ENCODE data around the gene AP1G2.

AP1G2 gene

GRCh38 chr14:23536494-23536893 lies 31.1 kb downstream of the AP1G2 start:
- DNase-seq, result no peak

DNA sequence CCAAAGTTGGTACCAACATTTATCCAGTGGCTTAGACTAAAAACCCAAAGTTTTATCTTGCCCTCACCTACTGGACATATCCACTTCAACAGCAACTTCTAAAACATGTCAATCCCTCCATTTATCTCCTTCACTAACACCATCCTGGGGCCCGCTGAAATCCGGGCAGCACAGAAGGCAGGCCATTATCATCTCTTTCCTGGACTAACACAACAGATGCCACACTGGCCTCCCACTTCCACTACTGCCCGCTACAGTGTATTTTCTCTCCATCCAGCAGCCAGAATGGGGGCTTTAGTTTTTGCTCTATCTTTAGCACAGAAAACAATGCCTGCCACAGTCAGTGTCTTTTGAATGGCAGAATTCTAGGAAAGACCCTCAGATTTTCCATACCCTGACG lies 31.6 kb downstream of the AP1G2 start:
- no peak for DNase-seq

DNA sequence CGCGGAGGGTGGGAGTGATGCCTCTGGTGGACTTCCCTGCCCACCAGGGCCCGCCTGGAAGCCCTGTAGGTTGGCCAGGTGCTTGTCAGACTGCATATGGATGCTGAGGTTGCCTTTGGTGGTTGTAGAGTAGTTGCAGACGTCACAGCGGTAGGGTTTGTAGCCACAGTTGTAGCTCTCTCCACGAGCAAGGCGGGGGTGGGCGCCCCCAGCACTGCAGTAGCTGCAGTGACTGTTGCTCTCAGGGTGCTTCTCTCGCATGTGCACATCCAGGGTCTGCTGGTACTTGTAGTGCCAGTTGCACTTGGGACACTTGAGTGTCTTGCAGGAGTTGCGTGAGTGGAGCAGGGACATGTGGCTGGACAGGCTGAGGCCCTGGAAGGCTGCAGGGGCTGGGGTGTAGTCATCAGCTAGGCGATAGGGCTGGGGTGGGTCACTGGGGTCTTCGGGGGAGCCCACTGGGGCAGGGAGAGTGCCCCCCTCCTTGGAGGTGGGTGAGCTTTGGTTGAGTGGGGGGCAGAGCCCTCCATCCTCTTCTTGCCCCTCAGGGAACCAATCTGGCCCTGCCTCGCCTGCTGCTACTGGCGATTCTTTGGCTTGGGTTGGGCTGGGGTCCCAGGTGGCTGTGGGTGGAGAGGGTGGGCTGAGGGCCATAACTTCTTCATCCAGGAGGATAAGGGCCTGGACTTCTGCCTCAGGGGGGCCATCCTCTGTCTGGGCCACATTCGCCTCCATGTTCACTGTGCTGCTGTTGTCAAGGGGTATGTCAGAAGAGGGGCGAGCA lies 33.7 kb downstream of the AP1G2 start:
- no peak for DNase-seq

DNA sequence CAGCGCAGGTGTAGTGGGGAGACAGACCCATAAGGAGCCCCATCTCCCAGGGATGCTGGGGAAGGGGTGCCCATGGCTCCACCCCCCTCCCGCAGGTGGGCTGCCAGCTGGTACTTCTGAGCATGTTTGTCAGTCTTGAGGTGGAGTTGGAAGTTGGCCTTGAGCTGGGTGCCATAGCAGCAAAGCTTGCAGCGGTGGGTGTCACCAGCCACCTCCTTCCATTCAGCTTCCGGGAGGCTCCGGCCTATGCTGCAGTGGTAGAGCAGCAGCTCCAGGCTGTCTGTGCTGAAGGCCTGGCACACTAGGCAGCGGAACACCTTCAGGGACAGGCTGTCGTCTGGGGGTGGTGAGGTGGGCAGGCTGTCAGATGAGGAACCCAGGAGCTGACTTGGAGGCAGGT lies 34.9 kb downstream of the AP1G2 start:
- DNase-seq, result no peak

- no peak for DNase-seq
Measured at GRCh38 chr14:23531391-23531790, 36.2 kb downstream of the AP1G2 start.

GRCh38 chr14:23530375-23531055 lies 37.1 kb downstream of the AP1G2 start:
- DNase-seq, result peak; percentile 81

- DNase-seq, result no peak
Measured at GRCh38 chr14:23529016-23529415, 38.6 kb downstream of the AP1G2 start.

- DNase-seq, result peak; percentile 10
Measured at GRCh38 chr14:23528555-23528954, 39.0 kb downstream of the AP1G2 start.

- peak; percentile 18 for DNase-seq
Measured at GRCh38 chr14:23525611-23526010, 42.0 kb downstream of the AP1G2 start.

DNA sequence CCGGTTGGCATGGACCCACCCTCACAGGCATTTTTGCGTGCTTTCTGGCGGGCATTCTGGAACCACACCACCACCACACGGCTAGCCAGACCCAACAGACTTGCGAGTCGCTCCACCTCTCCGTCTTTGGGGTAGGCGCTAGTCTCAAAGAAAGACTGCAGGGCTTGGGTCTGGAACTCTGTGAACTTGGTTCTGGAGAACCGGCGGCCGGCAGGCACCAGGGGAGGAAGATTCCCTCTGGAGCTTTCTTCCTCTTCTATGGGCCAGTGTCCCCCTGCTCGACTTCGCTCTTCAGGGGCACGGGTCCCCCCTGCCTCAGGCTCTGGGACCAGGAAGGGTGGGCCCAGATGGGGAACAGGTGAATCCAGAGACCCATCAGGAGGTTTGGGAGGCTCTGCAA lies 42.6 kb downstream of the AP1G2 start:
- DNase-seq, result no peak

GRCh38 chr14:23523229-23524016 lies 44.2 kb downstream of the AP1G2 start:
- no peak for DNase-seq

DNA sequence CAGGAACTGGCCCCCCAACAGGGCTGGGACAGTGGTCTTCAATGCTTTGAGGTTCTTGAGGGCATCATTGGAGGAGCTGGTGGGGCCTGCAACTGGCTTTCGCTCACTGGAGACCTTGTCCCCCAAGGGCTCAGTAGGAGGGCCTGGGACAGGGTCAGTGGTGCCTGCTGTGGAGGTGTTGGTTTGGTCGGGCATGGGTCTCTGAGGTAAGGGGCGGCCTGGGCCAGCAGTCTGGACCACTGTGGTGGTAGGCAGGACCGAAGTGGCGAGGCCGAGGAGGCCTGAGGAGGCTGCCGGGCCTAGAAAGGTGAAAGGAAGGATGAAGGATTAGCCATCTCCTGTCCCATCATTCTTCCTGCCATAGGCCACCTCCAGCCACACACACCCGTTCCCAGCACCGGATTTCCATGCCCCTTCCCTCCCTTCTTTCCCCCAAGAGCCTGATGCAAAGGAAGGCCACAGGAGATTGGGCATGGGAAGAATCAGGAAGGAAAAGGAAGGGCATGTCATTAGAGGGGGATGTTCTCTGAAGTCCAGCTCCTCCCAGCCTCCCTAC lies 44.9 kb downstream of the AP1G2 start:
- no peak for DNase-seq

DNA sequence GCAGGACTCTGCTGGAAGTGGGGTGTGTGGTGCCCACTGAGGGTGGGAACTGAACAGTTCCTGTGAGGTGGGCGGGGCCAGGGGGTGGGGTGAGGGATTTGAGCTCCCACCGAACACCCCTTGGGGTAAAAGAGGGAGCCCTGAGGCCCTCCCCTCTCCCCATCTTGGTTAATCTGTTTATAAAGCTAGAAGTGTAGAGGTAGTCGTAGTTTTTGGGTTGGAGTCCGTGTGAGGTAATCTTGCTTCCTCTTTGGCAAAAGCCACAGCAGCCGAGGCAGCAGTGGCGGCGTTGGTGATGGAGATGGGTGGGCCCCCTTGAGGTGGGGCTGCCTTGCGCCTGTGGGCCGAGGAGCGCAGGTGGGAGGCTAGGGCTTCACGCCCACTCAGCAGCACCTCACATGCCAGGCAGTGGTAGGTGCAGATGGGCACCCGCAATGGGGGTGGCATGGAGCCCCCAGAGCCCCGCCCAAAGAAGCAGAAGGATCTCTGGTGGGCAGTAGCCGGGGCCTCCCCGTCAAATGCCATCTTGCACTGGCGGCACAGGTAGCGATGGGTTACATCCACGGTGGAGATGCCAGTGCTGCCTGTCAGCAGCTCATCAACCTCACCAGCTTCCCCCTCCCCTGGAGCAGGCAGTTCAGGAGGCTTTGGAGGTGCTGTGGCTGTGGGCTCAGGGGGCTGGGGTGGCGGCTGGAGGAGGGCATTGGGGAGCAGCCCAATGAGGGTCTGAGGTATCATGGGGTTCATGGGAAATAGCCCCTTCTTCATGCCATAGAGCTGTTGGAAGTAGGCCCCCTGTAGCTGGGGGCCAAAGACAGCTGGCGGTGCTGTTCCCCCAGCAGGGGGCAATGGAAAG lies 45.6 kb downstream of the AP1G2 start:
- DNase-seq, result no peak

DNA sequence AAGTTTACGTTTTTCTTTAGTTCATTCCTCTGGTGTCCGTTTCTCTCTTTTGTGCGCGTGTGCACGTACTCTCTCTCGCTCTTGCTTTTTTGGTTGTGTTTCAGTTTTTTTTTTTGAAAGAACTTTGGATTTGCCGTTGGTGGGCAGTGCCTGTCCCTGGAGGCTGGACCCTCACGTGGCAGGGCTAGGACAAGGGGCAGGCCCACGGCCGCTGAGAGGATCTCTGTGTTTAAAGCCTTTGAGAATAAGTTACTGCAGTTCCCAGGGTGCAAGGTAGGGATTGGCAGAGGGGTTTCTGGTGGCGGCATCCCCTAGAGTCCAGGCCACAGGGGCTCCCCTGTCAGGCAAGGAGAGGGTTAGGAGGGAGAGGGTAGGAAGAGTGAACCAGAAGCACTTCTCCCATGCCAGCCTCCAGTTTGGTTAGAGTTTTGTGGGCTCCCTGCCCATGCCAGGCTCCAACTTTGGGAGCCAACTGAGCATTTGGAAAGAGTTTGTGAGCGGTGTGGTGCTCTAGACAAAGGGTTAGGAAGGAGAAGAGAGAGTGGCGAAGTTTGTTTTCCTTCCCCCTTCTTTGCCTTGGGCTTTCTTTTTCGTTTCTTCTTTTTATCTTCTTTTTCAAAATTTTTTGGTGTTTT lies 46.6 kb downstream of the AP1G2 start:
- DNase-seq, result no peak

GRCh38 chr14:23518709-23519108 lies 48.9 kb downstream of the AP1G2 start:
- no peak for DNase-seq

DNA sequence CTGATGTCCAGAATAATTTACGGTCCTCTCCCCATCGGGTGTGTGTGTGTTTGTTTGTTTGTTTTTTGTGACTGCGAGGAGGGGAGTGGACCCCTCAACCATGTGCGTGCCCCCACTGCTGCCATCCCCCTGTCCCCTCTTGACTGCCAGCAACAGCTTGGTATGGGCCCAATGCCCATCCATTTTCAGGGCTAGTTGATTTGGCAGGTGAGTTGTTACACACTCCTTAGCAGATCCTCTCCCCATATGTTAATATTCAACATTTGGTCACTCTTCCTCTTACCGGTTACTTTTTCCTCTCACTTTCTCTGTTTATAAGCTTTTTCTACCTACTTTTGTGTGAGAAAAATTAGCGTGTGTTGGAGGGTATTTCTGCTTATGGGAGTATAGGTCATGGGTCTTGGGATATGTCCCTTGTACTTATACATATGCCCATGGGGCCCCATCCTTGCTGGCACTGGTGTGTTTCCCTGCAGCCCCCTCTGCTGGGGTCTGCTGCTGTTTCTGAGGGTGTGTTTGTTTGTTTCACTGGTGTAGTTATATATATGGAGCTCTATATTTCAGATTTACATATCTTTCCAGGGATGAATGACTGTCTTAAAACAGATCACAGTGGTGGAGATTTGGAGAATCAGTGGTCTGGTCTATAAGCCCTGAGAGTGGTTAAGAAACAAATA lies 49.8 kb downstream of the AP1G2 start:
- peak; percentile 33 for DNase-seq

DNA sequence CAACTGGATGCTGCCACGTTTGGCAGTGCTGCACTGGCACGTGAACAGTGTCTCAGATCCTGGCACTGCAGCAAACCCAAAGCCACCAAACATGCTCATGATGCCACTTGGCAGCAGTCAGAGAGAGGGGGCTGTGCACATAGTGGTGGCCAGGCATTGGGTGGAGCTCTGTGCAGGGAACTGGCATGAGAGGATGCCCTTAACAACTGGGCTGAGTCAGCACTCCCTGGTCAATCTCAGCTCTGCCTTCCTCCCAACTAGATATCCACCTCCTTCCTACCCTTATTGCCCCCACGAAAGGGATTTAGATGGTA lies 53.0 kb downstream of the AP1G2 start:
- no peak for DNase-seq

- no peak for DNase-seq
Measured at GRCh38 chr14:23513818-23514643, 53.6 kb downstream of the AP1G2 start.

GRCh38 chr14:23513005-23513817 lies 54.4 kb downstream of the AP1G2 start:
- no peak for DNase-seq

DNA sequence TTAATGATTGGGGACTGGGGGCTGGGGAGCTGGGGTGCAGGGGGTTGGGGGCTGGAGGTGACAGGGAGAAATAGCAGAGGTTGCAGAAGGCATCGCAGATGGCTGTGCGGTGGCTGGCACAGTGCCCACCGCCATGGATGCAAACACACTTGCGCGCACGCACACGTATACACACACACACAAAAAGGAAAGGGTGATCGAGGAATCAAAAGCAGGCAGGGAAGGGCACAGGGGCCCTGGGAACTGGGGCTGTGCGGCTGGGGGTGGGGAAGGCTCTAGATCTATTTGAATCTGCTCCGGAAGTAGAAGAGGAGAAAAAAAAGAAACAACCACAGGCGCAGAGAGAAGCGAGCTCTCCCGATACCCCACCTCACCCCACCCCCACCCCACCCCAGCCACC lies 55.4 kb downstream of the AP1G2 start:
- peak; percentile 19 for DNase-seq

Data from NCI-H82 (cell line).